IMR-90 (cell line): ENCODE data around the gene NRCAM. TPM values are rescaled to one million over a fixed set of nuclear protein-coding genes. Genes with fewer than 3 reads are reported as not detected.

Source experiments
- ATAC-seq: fragments of 200-7000 bp; cut with Tn5 transposase; 2 replicates; pipeline ENCODE4 v1.9.1; 2020; ENCODE audit warnings: low read depth, mild to moderate bottlenecking, moderate library complexity
- BruUV-seq: library from RNA; stranded (reverse); fragments of 400-500 nt; replicated peaks from 2 replicates; lab custom pipeline; 2021; lab: Mats Ljungman, UMichigan
- CTCF ChIA-PET: fragments of 300-600 bp; formaldehyde crosslinking; extraction: SDS; loops from one replicate; lab custom pipeline; 2021; ENCODE audit warnings: antibody characterized with exemption; lab: Yijun Ruan, JAX
- POLR2A ChIA-PET: fragments of 300-600 bp; sonication (Branson Sonifier 250); formaldehyde crosslinking; loops from one replicate; lab custom pipeline; 2022; ENCODE audit warnings: antibody characterized with exemption; ENCODE audit not compliant: unreplicated experiment; lab: Charles Lee
- DNase-seq: peaks from one replicate; pipeline ENCODE4 v3.0.0; 2013
- H2AFZ ChIP-seq: replicated peaks from 2 replicates; pipeline ENCODE3; 2013; ENCODE audit warnings: low read length, mild to moderate bottlenecking; ENCODE audit not compliant: poor library complexity
- H2AK5ac ChIP-seq: 2 replicates; pipeline ENCODE4 v1.6.1; 2013; ENCODE audit warnings: low read depth, low read length, inconsistent platforms
- H2AK9ac ChIP-seq: replicated peaks from 2 replicates; pipeline ENCODE3; 2013; ENCODE audit warnings: mild to moderate bottlenecking, low read depth, low read length, moderate library complexity; ENCODE audit not compliant: poor library complexity
- H2BK120ac ChIP-seq: 2 replicates; pipeline ENCODE4 v1.6.1; 2013; ENCODE audit warnings: low read depth, low read length, inconsistent platforms
- H2BK15ac ChIP-seq: 3 replicates; pipeline ENCODE4 v1.6.1; 2013; ENCODE audit warnings: low read depth, low read length, inconsistent platforms
- H2BK20ac ChIP-seq: 2 replicates; pipeline ENCODE4 v1.6.1; 2013; ENCODE audit warnings: low read depth, mild to moderate bottlenecking, inconsistent platforms, low read length, moderate library complexity
- H2BK5ac ChIP-seq: 2 replicates; pipeline ENCODE4 v1.6.1; 2013; ENCODE audit warnings: mild to moderate bottlenecking, low read depth, low read length, inconsistent platforms; ENCODE audit not compliant: poor library complexity, severe bottlenecking
- H3K14ac ChIP-seq: replicated peaks from 2 replicates; pipeline ENCODE4 v1.6.1; 2013; ENCODE audit warnings: low read depth, low read length, inconsistent platforms
- H3K18ac ChIP-seq: 2 replicates; pipeline ENCODE4 v1.6.1; 2013; ENCODE audit warnings: low read depth, low read length, control low read depth
- H3K23ac ChIP-seq: 2 replicates; pipeline ENCODE4 v1.6.1; 2013; ENCODE audit warnings: low read depth, low read length, inconsistent platforms
- H3K27ac ChIP-seq: 2 replicates; pipeline ENCODE4 v1.5.1; 2013; ENCODE audit warnings: mild to moderate bottlenecking, control low read depth, low read length; ENCODE audit not compliant: insufficient read depth
- H3K27me3 ChIP-seq: 2 replicates; pipeline ENCODE4 v1.6.1; 2013; ENCODE audit warnings: low read length; ENCODE audit not compliant: control insufficient read depth, insufficient read depth
- H3K36me3 ChIP-seq: 2 replicates; pipeline ENCODE4 v1.6.1; 2013; ENCODE audit warnings: low read length, mixed read lengths; ENCODE audit not compliant: control insufficient read depth, insufficient read depth
- H3K4ac ChIP-seq: 2 replicates; pipeline ENCODE4 v1.6.1; 2013; ENCODE audit warnings: low read depth, low read length, inconsistent platforms
- H3K4me1 ChIP-seq: 2 replicates; pipeline ENCODE4 v1.6.1; 2013; ENCODE audit warnings: low read length, mixed read lengths; ENCODE audit not compliant: control insufficient read depth, insufficient read depth
- H3K4me2 ChIP-seq: 2 replicates; pipeline ENCODE4 v1.6.1; 2013; ENCODE audit warnings: low read depth, mild to moderate bottlenecking, control low read depth, low read length, moderate library complexity
- H3K4me3 ChIP-seq: 2 replicates; pipeline ENCODE4 v1.5.1; 2013; ENCODE audit warnings: low read depth, mild to moderate bottlenecking, control low read depth, low read length, moderate library complexity; ENCODE audit not compliant: insufficient read depth
- H3K56ac ChIP-seq: 2 replicates; pipeline ENCODE4 v1.6.1; 2013; ENCODE audit warnings: low read length, inconsistent platforms; ENCODE audit not compliant: insufficient read depth; ENCODE audit errors: extremely low read depth
- H3K79me1 ChIP-seq, 2 experiments: 2 replicates each; pipeline ENCODE4 v1.6.1; 2013; ENCODE audit warnings: low read length in 2 of 2, inconsistent platforms in 1 of 2, low read depth in 1 of 2
- H3K9ac ChIP-seq: 2 replicates; pipeline ENCODE4 v1.6.1; 2013; ENCODE audit warnings: low read depth, low read length, control low read depth
- H3K9me1 ChIP-seq: 2 replicates; pipeline ENCODE4 v1.6.1; 2013; ENCODE audit warnings: low read length, inconsistent platforms; ENCODE audit not compliant: insufficient read depth
- H3K9me3 ChIP-seq: 2 replicates; pipeline ENCODE4 v1.6.1; 2013; ENCODE audit warnings: low read length; ENCODE audit not compliant: control insufficient read depth, insufficient read depth
- H4K20me1 ChIP-seq: 2 replicates; pipeline ENCODE4 v1.6.1; 2013; ENCODE audit warnings: low read length, inconsistent platforms; ENCODE audit not compliant: insufficient read depth
- H4K5ac ChIP-seq: 2 replicates; pipeline ENCODE4 v1.6.1; 2013; ENCODE audit warnings: mild to moderate bottlenecking, low read depth, low read length, control low read depth
- H4K8ac ChIP-seq, 2 experiments: 2 replicates each; pipeline ENCODE4 v1.6.1; 2013; ENCODE audit warnings: low read depth in 2 of 2, low read length in 2 of 2, control low read depth in 1 of 2, inconsistent platforms in 1 of 2
- H4K91ac ChIP-seq: 2 replicates; pipeline ENCODE4 v1.6.1; 2013; ENCODE audit warnings: low read depth, low read length, inconsistent platforms; ENCODE audit not compliant: insufficient read depth
- BHLHE40 ChIP-seq: fragments of 150-350 bp; IDR thresholded peaks from 2 replicates; pipeline ENCODE4 v1.6.1; 2016; ENCODE audit warnings: mild to moderate bottlenecking, low read depth, low read length
- CTCF ChIP-seq: conservative IDR thresholded peaks from 2 replicates; pipeline ENCODE4 v1.5.1; 2012; ENCODE audit warnings: mild to moderate bottlenecking, low read depth, low read length, improper control_type of control experiment
- NFE2L2 ChIP-seq: fragments of 150-350 bp; IDR thresholded peaks from 2 replicates; pipeline ENCODE4 v1.6.1; 2016; ENCODE audit warnings: low read depth, mild to moderate bottlenecking, low read length
- RAD21 ChIP-seq: IDR thresholded peaks from 2 replicates; pipeline ENCODE4 v1.6.1; 2012; ENCODE audit warnings: low read length, improper control_type of control experiment
- RFX5 ChIP-seq: IDR thresholded peaks from 2 replicates; pipeline ENCODE4 v1.8.0; 2012; ENCODE audit warnings: low read depth, mild to moderate bottlenecking, low read length, moderate library complexity
- WGBS, 2 experiments: methylation state at CpG; one replicate each; pipeline versions ENCODE4 v1.1.5 to v1.1.7; 2013; ENCODE audit warnings: missing lambda C conversion rate in 2 of 2; ENCODE audit not compliant: insufficient read length in 1 of 2; ENCODE audit errors: extremely low coverage in 2 of 2; 5-methylcytosine and 5-hydroxymethylcytosine counted together
- dilution Hi-C: fragments of 300-500 bp; cut with HindIII; formaldehyde crosslinking; loops from one replicate; pipeline ENCODE4 v1.14.3; 2018; ENCODE audit warnings: low sequenced_read_pairs; ENCODE audit not compliant: unreplicated experiment
- in situ Hi-C: fragments of 300-500 bp; cut with MboI; formaldehyde crosslinking; loops from 3 replicates; pipeline ENCODE4 v1.14.3; 2019; ENCODE audit warnings: low sequenced_read_pairs, inconsistent platforms, mixed read lengths
- intact Hi-C: fragments of 100-400 bp; cut with micrococcal nuclease; formaldehyde crosslinking; loops from 2 replicates; pipeline ENCODE4 v1.10.0; 2022
- polyA plus RNA-seq, 3 experiments: library from polyadenylated mRNA; depleted of rRNA; stranded (reverse); fragments of >200 nt; gene quantifications; 2 replicates each; pipeline ENCODE4 v1.2.3, GENCODE V29; 2012; ENCODE audit warnings: low replicate concordance in 1 of 3
- total RNA-seq: library from RNA; depleted of rRNA; stranded (reverse); fragments of >200 nt; gene quantifications from 2 replicates; pipeline ENCODE4 v1.2.3, GENCODE V29; 2012

NRCAM gene
- total and polyA plus RNA-seq, 2 of the 4 experiments (the other 2 are of a cell fraction), result 0.46 to 1.1 TPM

GRCh38 chr7:108102671-108103312 lies 353.4 kb downstream of the NRCAM start:
- dilution Hi-C loops, result no loop called here
- Histone ChIP-seq H3K56ac (no peak overlapping the region), H2AK5ac (peak overlapping the region; percentile 48; the same call in 1 of the 2 replicates), H3K4me3 (no peak overlapping the region), H2BK5ac (peak overlapping the region; percentile 35), H4K5ac (peak overlapping the region; percentile 80), H3K9me1 (peaks cover 22% of the 10 kb centered on the region), H3K4me2 (no peak overlapping the region), H3K9ac (no peak overlapping the region), H3K27me3 (no peaks in the 10 kb centered on the region), H3K36me3 (no peaks in the 10 kb centered on the region), H4K8ac (peak overlapping the region; percentile 20 to 40; a peak in 3 of 4 replicates), H2BK120ac (peak overlapping the region; percentile 85), H3K14ac (peak overlapping the region; percentile 46), H4K20me1 (no peaks in the 10 kb centered on the region), H2BK20ac (peak overlapping the region; percentile 62), H3K27ac (peak overlapping the region; percentile 44; the same call in 1 of the 2 replicates), H3K4ac (peak overlapping the region; percentile 82), H2AFZ (no peak overlapping the region), H2AK9ac (no peak overlapping the region), H2BK15ac (peak overlapping the region; percentile 45; the same call in 1 of the 3 replicates), H3K18ac (peak overlapping the region; percentile 74), H3K23ac (peak overlapping the region; percentile 43; the same call in 1 of the 2 replicates), H3K79me1 (no peaks in the 10 kb centered on the region), H4K91ac (peak overlapping the region; percentile 74), H3K9me3 (no peaks in the 10 kb centered on the region), H3K4me1 (peaks cover 25% of the 10 kb centered on the region)
- DNase-seq, result no peak
- TF ChIP-seq RAD21 (no peak), RFX5 (no peak), CTCF (no peak), BHLHE40 (no peak), NFE2L2 (no peak)
- 92% methylated on average over 9 of the region's 20 CpGs; no CpG with 5 or more reads in 1 of the 2 experiments for WGBS, 2 experiments
- POLR2A ChIA-PET, result no interaction called here
- no TSS peak for BruUV-seq
- in situ Hi-C loops, result no loop called here
- intact Hi-C loops, result no loop called here
- CTCF ChIA-PET, result no interaction called here
- no peak for ATAC-seq
